Stimulated activated naive CD4-positive, alpha-beta T cell (primary cell): ENCODE data around the gene WDR33.
"Not testable (repeated sequence)": the region's sequence is repeated elsewhere in the genome, so short reads cannot be mapped to it uniquely, and the experiment has no call there.

Experiments
- DNase-seq, 6 experiments: peaks; one replicate each; lab custom pipeline; 2025; lab: John Stamatoyannopoulos, UW

Gene WDR33

GRCh38 chr2:127810156-127810618 lies 784 bp downstream of the WDR33 start:
- DNase-seq: no peak

DNA sequence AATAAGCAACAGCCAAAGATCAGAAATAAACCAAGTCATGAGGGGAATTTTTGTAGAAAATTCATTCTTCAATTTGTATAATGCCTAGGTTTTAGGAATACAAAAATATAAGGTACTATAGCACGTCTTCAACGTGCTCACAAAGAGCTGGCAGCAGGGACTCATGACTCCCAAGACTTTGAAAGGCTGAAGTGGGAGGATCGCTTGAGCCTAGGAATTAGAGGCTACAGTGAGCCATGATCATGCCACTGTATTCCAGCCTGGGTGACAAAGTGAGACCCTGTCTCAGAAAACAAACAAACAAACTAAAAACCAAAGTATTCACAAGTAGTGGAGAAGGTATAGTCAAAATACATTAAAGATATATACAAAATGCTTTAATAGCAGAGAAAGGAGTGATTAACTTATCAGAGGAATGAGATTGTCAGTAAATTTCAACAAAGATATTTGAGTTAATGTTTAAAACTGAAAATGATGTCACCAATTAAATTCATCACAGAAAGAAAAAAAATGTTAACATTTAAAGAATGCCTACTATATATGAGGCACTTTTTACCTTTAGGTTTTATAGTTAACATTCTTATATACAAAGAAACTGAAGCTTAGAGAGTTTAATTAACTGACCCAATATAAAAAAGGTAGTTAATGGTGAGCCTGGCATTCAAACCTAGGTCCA lies 3.2 kb downstream of the WDR33 start:
- DNase-seq: no peak

DNA sequence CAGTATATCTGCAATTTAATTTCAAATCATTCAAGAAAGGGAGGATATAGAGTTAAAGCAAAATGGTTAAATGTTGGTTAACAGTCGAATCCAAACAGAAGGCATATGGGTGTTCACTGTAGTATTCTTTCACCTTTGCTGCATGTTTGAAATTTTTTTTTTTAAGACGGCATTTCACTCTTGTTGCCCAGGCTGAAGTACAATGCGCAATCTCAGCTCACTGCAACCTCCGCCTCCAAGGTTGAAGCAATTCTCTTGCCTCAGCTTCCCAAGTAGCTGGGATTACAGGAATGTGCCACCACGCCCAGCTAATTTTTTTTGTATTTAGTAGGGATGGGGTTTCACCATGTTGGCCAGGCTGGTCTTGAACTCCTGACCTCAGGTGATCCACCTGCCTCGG lies 4.1 kb downstream of the WDR33 start:
- not testable (repeated sequence) for DNase-seq

DNA sequence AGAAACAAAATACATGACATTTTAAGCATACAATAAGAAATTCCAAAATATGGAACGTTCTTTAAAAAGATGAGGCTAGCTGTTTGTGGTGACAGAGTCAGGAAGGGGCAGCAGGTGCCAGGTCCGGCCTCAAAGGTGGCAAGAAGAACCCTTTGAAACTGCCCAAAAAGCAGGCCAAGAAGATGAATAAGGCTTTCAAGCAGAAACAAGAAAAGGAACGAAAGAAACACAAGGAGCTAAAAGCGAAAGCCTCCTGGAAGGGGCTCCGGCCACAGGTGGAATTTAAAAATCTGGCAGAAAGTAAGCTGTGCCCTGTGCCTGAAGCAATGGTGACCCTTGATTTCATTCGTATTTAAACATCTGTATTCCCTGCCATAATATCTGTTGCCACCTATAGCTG lies 5.5 kb downstream of the WDR33 start:
- no peak for DNase-seq

DNA sequence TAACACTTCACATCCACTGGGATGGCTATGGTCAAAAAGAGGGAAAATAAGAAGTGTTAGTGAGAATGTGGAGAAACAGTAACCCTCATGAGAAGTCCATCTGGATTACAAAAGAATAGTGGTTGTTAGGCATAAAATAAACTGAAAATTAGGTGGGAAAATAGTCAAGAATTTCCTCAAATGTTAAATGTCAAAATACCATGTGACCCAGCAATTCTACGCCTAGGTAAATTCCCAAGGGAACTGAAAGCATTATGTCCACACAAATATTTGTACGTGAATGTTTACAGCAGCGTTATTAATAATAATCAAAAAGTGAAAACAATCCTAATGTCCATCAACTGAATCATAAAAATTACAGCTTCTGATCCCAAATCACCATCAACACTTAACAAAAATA lies 11.0 kb downstream of the WDR33 start:
- no peak for DNase-seq

- DNase-seq: no peak
Observed at GRCh38 chr2:127796389-127796788, 14.6 kb downstream of the WDR33 start.

DNA sequence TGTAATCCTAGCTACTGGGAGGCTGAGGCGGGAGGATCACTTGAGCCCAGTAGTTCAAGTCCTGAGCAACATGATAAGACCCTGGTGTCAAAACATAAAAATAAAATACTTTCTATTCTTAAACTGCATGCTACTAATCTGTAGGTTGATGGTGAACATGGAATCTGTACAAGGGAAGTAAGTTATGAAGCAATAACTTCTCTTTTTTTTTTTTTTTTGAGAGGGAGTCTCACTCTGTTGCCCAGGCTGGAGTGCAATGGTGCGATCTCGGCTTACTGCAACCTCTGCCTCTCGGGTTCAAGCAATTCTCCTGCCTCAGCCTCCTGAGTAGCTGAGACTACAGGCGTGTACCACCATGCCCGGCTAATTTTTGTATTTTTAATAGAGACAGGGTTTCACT lies 16.1 kb downstream of the WDR33 start:
- DNase-seq: not testable (repeated sequence)

- no peak for DNase-seq
Observed at GRCh38 chr2:127792805-127793204, 18.2 kb downstream of the WDR33 start.

- no peak for DNase-seq
Observed at GRCh38 chr2:127790694-127791529, 20.1 kb downstream of the WDR33 start.

- DNase-seq: no peak
Observed at GRCh38 chr2:127786048-127786809, 24.7 kb downstream of the WDR33 start.

DNA sequence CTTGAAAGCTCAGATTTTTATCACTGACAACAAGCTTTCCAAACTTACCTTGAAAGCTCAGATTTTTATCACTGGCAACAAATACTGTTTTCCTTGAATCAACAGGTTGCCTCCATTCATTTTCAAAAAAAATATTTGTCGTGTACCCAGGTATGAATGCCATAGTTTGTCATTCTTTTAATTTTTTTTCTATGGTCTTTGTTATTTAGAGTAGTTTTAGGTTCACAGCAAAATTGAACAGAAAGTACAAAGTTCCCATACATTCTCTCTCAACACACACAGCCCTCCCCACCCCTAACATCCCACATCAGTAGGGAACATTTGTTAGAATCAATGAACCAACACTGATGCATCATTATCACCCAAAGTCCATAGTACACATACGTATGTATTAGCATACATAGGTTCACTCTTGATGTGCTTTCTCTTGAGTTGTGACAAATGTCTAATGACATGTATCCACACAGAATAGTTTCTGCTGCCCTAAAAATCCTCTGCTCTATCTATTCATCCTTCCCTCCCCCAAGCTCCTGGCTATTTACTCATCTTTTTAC lies 25.9 kb downstream of the WDR33 start:
- no peak for DNase-seq

GRCh38 chr2:127783101-127783500 lies 27.9 kb downstream of the WDR33 start:
- no peak for DNase-seq

DNA sequence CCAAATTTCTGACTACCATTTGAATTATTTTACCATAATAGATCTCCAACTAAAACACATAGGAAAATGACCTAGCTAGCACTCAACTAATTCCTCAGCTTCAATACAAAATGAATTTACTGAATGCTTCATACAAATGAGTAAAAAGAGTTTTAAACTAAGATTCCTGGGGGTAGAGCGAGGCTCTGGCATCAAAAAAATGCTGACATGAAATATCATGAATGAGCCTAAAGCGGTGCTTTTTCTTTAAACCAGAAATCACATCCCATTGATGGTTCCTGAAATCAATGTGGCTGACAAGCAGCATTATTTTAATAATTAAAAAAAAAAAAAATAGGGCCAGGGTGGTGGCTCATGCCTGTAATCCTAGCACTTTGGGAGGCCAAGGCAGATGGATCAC lies 32.1 kb downstream of the WDR33 start:
- no peak for DNase-seq

- no peak for DNase-seq
Observed at GRCh38 chr2:127778447-127778846, 32.5 kb downstream of the WDR33 start.

GRCh38 chr2:127776122-127776780 lies 34.7 kb downstream of the WDR33 start:
- DNase-seq: no peak

DNA sequence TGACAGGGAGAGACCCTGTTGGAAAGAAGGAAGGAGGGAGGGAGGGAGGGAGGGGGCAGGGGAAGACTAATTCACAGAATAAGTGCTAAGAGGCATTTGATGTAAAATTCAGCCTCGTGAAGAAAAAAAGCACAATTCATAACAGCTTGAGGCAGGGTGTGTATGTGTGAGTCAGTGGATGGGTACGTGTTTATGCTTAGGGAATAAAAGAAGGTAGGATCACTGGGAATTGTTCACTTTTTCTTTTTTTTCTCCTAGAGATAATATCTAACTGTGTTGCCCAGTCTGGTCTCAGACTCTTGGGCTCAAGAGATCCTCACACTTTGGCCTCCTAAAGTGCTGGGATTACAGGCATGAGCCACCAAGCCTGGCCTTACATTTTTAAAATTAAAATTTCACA lies 39.2 kb downstream of the WDR33 start:
- no peak for DNase-seq

- no peak for DNase-seq
Observed at GRCh38 chr2:127770973-127771735, 39.8 kb downstream of the WDR33 start.

GRCh38 chr2:127770534-127770933 lies 40.4 kb downstream of the WDR33 start:
- not testable (repeated sequence) for DNase-seq

GRCh38 chr2:127769587-127769986 lies 41.4 kb downstream of the WDR33 start:
- DNase-seq: no peak

GRCh38 chr2:127768775-127769479 lies 42.0 kb downstream of the WDR33 start:
- DNase-seq: no peak
